ENCODE data around the gene DCUN1D2.
A peak's percentile ranks its signal among the peaks of the same experiment; 100 is the strongest.

Gene DCUN1D2

DNA sequence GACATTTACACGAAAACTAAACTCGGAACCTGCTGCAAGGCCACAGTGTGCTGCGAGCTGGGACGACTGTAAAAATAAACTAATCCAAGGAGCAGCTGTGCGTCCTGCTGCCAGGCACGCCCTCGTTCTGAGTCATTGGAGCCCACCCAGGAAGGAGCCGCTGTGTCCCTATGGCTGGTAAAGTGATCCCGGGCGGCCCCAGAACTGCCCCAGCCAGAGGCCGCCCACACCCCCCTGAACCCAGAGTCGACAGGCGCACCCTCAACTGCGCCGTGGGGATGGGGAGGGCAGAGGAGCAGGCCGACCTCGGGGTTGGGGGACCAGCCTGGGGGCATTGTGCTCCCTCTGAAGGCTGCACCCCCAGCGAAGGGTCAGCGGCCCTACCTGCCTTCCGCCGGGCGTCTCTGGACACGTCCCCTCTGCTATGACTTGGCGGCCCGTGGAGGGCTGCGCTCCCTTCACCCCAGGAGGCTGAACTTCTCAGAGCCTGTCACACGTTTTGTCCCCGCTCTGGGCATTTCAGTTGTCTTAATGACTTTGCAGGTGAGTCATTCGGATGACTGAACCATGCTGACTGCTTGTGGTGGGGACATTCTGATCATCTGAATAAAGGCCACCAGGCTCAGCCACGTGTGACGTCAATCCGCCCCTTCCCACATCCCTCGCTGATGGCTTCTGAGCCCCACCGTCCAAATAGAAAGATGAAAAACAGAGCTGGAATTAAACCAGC is 79.9 kb downstream of the DCUN1D2 start:
- no peaks in the 10 kb centered on the region for H3K36me3 ChIP-seq (ENCODE audit: control insufficient read depth, insufficient read depth, low read length)
- H3K27me3 ChIP-seq (ENCODE audit: control insufficient read depth, insufficient read depth, low read length) = no peaks in the 10 kb centered on the region
- peak overlapping the region; percentile 27 for H3K27ac ChIP-seq (ENCODE audit: low read depth, low read length)
- no peak overlapping the region for H3K9ac ChIP-seq (ENCODE audit: low read length)
- peaks cover 8% of the 10 kb centered on the region for H3K4me1 ChIP-seq (ENCODE audit: control insufficient read depth, insufficient read depth, low read length)
- no peak overlapping the region for H3K4me3 ChIP-seq (ENCODE audit: low read length)

DNA sequence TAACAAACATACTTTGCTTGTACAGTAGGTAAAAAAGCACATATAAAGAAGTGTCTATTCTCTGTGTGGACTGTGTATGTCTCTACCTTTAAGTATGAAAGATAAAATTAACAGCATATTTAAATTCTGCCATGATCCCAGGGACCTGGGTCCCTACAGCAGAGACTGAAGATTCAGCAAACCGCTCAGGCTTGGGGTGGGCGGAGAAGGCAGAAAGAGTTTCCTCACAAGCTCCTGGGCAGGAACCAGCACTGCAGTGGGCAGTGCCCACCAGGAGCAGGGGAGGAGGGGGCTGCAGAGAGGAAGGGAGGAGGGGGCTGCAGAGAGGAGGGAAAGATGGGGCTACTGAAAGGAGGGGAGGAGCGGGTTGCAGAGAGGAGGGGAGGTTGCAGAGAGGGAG is 81.9 kb downstream of the DCUN1D2 start:
- Histone ChIP-seq H3K4me1 (ENCODE audit: control insufficient read depth, insufficient read depth, low read length) (peaks cover 7% of the 10 kb centered on the region), H3K4me3 (ENCODE audit: low read length) (no peak overlapping the region), H3K27me3 (ENCODE audit: control insufficient read depth, insufficient read depth, low read length) (no peaks in the 10 kb centered on the region), H3K27ac (ENCODE audit: low read depth, low read length) (no peak overlapping the region), H3K9ac (ENCODE audit: low read length) (no peak overlapping the region), H3K36me3 (ENCODE audit: control insufficient read depth, insufficient read depth, low read length) (no peaks in the 10 kb centered on the region)

DNA sequence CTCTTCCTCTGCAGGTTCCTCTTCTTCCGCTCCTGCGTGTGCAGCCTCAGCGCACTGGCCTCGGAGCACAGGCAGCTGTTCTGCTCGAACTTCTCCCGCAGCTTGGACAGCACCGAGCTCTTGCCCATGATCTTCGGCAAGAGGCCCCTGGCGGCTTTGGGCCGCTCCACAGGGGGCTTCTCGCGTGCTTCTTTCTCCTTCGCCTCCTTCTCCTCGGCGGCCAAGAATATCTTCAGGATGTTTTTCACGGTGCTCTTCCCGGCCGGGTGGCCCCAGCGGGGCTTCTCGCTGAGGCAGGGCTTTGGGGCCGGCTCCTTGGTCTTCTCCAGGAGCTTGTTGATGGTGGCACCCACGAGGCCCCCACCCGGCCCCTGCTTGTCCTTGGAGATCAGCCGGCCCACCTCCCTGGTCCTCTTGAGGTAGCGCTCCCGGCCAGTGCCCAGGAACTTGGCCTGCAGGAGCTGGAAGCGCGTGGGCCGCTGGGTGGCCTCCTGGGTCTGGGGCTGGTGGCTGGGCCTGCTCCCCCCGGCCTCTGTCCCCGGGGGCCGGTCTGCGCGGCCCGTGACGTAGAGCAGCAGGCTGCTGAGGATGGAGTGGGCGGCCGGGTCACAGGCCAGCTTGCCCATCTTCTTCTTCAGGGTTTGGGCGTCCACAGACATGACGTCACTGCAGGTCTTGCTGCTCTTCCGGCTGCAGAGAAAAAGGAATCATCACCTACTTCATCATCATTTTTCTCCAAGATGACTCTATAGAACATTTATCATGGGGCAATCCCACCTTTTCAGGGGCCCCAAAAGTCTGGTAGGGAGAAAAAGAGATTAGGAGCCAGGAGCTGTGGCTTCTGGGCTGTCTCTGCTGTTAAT is 82.7 kb downstream of the DCUN1D2 start:
- no peak overlapping the region for H3K4me3 ChIP-seq (ENCODE audit: low read length)
- H3K27me3 ChIP-seq (ENCODE audit: control insufficient read depth, insufficient read depth, low read length) = no peaks in the 10 kb centered on the region
- peaks cover 4% of the 10 kb centered on the region for H3K4me1 ChIP-seq (ENCODE audit: control insufficient read depth, insufficient read depth, low read length)
- H3K9ac ChIP-seq (ENCODE audit: low read length) = no peak overlapping the region
- no peak overlapping the region for H3K27ac ChIP-seq (ENCODE audit: low read depth, low read length)
- no peaks in the 10 kb centered on the region for H3K36me3 ChIP-seq (ENCODE audit: control insufficient read depth, insufficient read depth, low read length)

DNA sequence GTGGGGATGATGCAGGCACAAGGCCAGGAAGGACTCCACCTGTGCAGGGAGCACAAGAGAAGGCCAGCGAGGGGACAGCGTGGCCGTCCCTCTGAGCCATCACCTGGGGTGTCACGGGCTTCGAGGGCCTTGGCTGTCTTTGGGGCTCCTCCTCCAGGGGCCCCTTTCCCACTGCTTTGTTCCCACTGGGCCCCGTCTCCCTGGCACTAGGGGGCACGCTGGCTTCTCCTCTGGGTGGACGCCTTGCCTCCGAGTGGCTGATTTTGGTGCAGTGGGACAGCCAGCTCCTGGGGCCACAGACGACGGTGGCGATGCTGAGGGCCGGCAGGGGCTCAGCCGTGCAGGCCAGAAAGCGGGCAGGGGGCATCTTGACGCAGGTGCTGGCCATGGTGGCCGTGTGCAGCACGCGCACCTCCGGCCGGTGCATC is 83.4 kb downstream of the DCUN1D2 start:
- H3K4me1 ChIP-seq (ENCODE audit: control insufficient read depth, insufficient read depth, low read length) = peaks cover 4% of the 10 kb centered on the region
- H3K27ac ChIP-seq (ENCODE audit: low read depth, low read length) = no peak overlapping the region
- no peak overlapping the region for H3K9ac ChIP-seq (ENCODE audit: low read length)
- no peaks in the 10 kb centered on the region for H3K27me3 ChIP-seq (ENCODE audit: control insufficient read depth, insufficient read depth, low read length)
- H3K36me3 ChIP-seq (ENCODE audit: control insufficient read depth, insufficient read depth, low read length) = no peaks in the 10 kb centered on the region
- no peak overlapping the region for H3K4me3 ChIP-seq (ENCODE audit: low read length)

DNA sequence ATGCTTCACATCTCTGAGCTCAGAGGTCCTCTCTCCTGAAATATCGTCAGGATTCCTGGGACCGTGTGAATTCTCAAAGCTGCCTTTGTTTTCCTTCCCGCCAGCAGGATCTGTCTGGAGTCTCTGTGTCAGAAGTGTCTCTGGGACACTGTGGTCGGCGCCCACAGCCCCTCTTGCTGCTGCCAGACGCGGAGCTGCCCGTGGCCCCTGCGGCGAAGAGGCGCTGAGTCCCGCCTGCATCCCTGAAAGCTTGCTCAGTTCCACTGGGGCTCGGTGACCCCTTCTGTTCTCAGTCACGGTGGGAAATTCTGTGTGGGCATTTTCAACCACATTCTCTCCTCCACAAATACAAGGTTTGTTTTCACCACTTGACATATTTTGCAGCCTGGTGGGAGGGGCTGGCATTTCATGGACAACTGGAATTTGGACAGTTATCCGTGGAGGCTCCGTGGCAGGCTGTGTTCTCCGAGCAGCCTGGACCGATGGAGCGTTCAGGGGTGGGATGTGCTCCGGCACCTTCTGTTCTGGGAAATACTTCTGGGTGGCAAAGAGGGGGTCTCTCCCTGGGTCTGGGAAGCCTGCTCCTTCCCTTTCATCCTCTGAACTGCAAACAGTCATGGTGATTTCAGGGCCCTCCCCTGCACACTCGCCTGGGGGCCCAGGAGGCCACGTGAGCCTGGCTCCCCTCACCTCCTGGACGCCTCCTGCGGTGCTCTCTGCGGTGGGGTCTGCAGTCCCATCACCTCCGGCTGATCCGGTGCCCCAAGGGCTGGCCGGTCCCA is 84.0 kb downstream of the DCUN1D2 start:
- H3K27ac ChIP-seq (ENCODE audit: low read depth, low read length) = no peak overlapping the region
- H3K36me3 ChIP-seq (ENCODE audit: control insufficient read depth, insufficient read depth, low read length) = no peaks in the 10 kb centered on the region
- H3K4me1 ChIP-seq (ENCODE audit: control insufficient read depth, insufficient read depth, low read length) = peaks cover 4% of the 10 kb centered on the region
- no peak overlapping the region for H3K4me3 ChIP-seq (ENCODE audit: low read length)
- no peak overlapping the region for H3K9ac ChIP-seq (ENCODE audit: low read length)
- H3K27me3 ChIP-seq (ENCODE audit: control insufficient read depth, insufficient read depth, low read length) = no peaks in the 10 kb centered on the region
